IPS-18a (cell line): ENCODE data around the gene HS3ST2.
"Not testable (repeated sequence)": the region's sequence is repeated elsewhere in the genome, so short reads cannot be mapped to it uniquely, and the experiment has no call there.

Experiments used
- H3K27ac ChIP-seq: one replicate; pipeline ENCODE4 v1.5.1; 2013; ENCODE audit warnings: low read length
- H3K27me3 ChIP-seq: one replicate; pipeline ENCODE4 v1.6.1; 2013; ENCODE audit warnings: mild to moderate bottlenecking, low read length; ENCODE audit not compliant: control insufficient read depth, insufficient read depth
- H3K36me3 ChIP-seq: one replicate; pipeline ENCODE4 v1.6.1; 2013; ENCODE audit warnings: low read depth, low read length; ENCODE audit not compliant: control insufficient read depth
- H3K4me1 ChIP-seq: one replicate; pipeline ENCODE4 v1.6.1; 2013; ENCODE audit warnings: low read depth, low read length; ENCODE audit not compliant: control insufficient read depth
- H3K4me3 ChIP-seq: one replicate; pipeline ENCODE4 v1.5.1; 2013; ENCODE audit warnings: low read length
- H3K9ac ChIP-seq: one replicate; pipeline ENCODE4 v1.6.1; 2013; ENCODE audit warnings: mild to moderate bottlenecking, low read length, moderate library complexity
- H3K9me3 ChIP-seq: one replicate; pipeline ENCODE4 v1.6.1; 2013; ENCODE audit warnings: low read depth, low read length; ENCODE audit not compliant: control insufficient read depth

HS3ST2 gene

GRCh38 chr16:22938647-22939046 lies 124.7 kb downstream of the HS3ST2 start:
- Histone ChIP-seq H3K27ac (no peak overlapping the region), H3K27me3 (no peaks in the 10 kb centered on the region), H3K36me3 (no peaks in the 10 kb centered on the region), H3K9me3 (no peaks in the 10 kb centered on the region), H3K4me3 (no peak overlapping the region), H3K4me1 (peaks cover 5% of the 10 kb centered on the region), H3K9ac (no peak overlapping the region)

- H3K4me3 ChIP-seq, H3K9me3 ChIP-seq, H3K27me3 ChIP-seq, H3K4me1 ChIP-seq, H3K36me3 ChIP-seq, H3K9ac ChIP-seq, H3K27ac ChIP-seq: not testable (repeated sequence)
These were observed 125.9 kb downstream of the HS3ST2 start for GRCh38 chr16:22939744-22940363.

- Histone ChIP-seq H3K36me3 (no peaks in the 10 kb centered on the region), H3K4me1 (peaks cover 11% of the 10 kb centered on the region), H3K9me3 (no peaks in the 10 kb centered on the region), H3K4me3 (no peak overlapping the region), H3K27ac (no peak overlapping the region), H3K9ac (no peak overlapping the region), H3K27me3 (no peaks in the 10 kb centered on the region)
These were observed 128.1 kb downstream of the HS3ST2 start for GRCh38 chr16:22941970-22942501.

DNA sequence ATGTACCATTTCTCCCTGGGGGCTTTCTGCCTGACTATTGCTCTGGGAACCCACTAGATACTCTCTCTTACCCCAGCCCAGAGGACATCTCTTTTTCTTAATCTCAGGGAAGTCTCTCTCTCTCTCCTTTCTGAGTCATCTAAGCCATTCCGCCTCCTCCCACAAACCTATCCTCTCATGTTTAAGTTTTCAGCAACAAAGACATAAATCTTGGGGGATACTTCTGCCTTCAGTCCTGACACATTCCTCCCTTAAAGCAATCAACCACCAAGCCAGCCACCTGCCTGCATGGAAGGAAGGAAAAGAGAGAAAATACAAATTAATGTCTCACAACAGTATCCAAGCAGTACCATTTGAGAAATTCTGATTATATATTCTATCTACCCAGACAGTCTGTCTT lies 128.8 kb downstream of the HS3ST2 start:
- Histone ChIP-seq H3K4me3 (no peak overlapping the region), H3K27me3 (no peaks in the 10 kb centered on the region), H3K9ac (no peak overlapping the region), H3K9me3 (no peaks in the 10 kb centered on the region), H3K4me1 (peaks cover 11% of the 10 kb centered on the region), H3K36me3 (no peaks in the 10 kb centered on the region), H3K27ac (no peak overlapping the region)

- Histone ChIP-seq H3K9me3 (no peaks in the 10 kb centered on the region), H3K4me1 (peaks cover 9% of the 10 kb centered on the region), H3K36me3 (no peaks in the 10 kb centered on the region), H3K4me3 (no peak overlapping the region), H3K27me3 (peaks cover 8% of the 10 kb centered on the region), H3K9ac (no peak overlapping the region), H3K27ac (no peak overlapping the region)
These were observed 131.4 kb downstream of the HS3ST2 start for GRCh38 chr16:22945361-22945760.

GRCh38 chr16:22946433-22946832 lies 132.5 kb downstream of the HS3ST2 start:
- Histone ChIP-seq H3K4me3 (no peak overlapping the region), H3K9me3 (no peaks in the 10 kb centered on the region), H3K27ac (no peak overlapping the region), H3K9ac (no peak overlapping the region), H3K36me3 (no peaks in the 10 kb centered on the region), H3K27me3 (peaks cover 8% of the 10 kb centered on the region), H3K4me1 (peaks cover 6% of the 10 kb centered on the region)

DNA sequence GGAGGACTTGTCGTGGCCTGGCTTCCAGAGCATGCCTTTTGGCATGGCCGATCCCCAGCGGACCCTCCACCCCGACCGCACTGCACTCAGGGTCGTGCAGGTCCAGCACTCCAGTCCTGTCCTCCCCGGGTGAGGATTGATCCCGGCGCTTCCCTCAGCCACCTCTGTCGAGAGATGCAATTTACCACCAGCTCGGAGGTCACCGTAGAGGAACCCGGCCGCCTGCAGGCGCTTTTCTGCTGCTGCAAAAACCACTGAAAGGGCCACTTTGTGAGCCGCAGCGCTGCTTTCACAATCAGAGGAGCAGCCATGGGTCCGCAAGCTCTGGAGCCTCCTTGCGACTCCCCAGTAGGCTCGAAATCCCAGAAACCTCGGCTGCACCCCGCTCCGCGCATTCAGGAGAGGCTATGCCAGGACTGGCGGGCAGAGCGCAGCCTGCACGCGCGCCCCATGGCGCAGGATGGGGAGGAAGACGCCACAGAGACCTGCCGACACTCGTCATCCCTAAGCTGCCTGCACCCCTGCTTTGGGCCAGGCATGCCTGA lies 134.2 kb downstream of the HS3ST2 start:
- H3K4me3 ChIP-seq = no peak overlapping the region

DNA sequence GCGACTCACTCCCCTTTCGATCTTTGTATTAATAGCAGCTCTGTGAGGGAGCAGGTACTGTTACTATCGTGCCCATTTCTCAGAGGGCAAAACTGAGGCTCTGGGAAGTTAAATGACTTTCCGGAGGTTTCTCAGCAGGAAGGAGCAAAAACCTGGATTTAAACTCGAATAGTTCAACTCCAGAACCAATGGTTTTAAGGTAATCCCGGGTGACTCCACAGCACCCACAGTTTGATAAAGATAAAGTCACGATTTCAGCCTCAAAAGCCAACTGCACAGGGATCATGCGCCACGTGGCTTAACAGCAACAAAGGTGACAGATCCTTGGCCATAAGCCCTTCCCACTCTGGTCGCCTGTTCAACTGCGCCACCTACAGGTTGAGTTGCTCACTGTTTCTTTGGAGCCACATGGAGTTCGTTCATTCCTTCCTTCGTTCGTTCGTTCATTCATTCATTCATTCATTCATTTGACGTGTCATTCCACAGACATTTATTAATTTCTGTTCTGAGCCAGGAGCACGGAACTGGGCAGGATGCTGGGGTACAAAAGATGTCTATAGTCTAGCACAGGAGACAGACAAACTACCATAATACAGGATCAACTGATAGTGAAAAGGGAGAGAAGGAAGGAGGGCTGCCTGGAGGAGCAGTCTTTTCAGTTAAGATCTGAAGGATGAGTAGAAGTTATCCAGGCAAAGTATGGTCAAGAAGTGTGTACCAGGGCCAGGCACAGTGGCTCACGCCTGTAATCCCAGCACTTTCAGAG lies 134.8 kb downstream of the HS3ST2 start:
- Histone ChIP-seq H3K27me3 (peaks cover 8% of the 10 kb centered on the region), H3K27ac (no peak overlapping the region), H3K4me3 (no peak overlapping the region), H3K9me3 (no peaks in the 10 kb centered on the region), H3K36me3 (no peaks in the 10 kb centered on the region), H3K4me1 (peaks cover 6% of the 10 kb centered on the region), H3K9ac (no peak overlapping the region)

More for the DNA sequence above, 134.2 kb downstream of the HS3ST2 start:
- H3K36me3 ChIP-seq = no peaks in the 10 kb centered on the region
- H3K9ac ChIP-seq = no peak overlapping the region
- H3K4me1 ChIP-seq = peaks cover 6% of the 10 kb centered on the region
- no peaks in the 10 kb centered on the region for H3K9me3 ChIP-seq
- H3K27me3 ChIP-seq = peaks cover 8% of the 10 kb centered on the region
- no peak overlapping the region for H3K27ac ChIP-seq

DNA sequence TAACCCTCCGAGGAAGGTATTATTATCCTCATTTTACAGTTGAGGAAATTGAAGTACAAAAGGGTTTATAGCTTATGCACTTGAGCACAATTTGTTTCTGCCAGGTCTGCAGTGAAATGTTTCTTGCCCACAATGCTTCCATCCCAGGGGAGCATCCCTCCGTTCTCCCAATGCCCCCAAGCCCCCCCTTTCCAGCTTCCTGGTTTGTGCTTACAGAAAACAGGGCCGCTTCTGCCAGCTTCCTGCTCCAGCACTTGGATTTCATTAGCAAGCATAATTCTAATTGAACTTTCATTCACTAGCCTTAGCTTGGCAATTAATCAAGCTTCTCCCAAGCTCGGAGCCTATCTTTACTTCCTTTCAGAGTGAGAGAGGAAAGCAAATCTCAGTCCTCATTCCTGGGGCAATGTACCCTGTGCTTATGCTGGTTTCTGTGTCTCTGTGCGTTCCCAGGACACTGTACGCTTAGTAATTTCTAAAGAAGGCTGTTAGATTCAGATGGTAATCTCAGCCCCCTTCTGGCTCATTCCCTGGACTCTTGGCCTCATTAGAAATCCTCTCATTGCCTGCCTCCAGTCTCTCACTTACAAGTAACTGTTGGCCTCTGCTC lies 141.6 kb downstream of the HS3ST2 start:
- no peaks in the 10 kb centered on the region for H3K27me3 ChIP-seq
- H3K4me3 ChIP-seq = no peak overlapping the region
- no peaks in the 10 kb centered on the region for H3K4me1 ChIP-seq
- no peaks in the 10 kb centered on the region for H3K9me3 ChIP-seq
- no peak overlapping the region for H3K9ac ChIP-seq
- H3K36me3 ChIP-seq = no peaks in the 10 kb centered on the region
- H3K27ac ChIP-seq = no peak overlapping the region

GRCh38 chr16:22961206-22961605 lies 147.2 kb downstream of the HS3ST2 start:
- no peaks in the 10 kb centered on the region for H3K4me1 ChIP-seq

DNA sequence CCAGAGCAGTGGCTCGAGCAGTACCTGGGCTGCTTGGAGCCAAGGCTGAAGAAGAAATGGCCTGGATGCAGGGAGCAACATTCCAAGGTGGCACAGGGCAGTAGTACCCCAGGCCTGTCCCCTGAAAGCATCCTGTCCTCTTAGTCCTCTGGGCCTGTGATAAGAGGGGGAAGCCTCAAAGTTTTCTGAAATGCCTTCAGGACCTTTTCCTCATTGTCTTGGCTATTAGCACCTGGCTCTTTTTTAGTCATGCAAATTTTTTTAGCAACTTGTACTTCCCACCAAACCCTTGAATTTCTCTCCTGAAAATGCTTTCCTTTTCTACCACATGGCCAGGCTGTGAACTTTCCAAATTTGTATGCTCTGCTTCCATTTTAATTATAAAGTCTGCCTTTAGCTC lies 148.9 kb downstream of the HS3ST2 start:
- Histone ChIP-seq H3K36me3 (no peaks in the 10 kb centered on the region), H3K9ac (no peak overlapping the region), H3K4me1 (no peaks in the 10 kb centered on the region), H3K27me3 (no peaks in the 10 kb centered on the region), H3K9me3 (no peaks in the 10 kb centered on the region), H3K4me3 (no peak overlapping the region), H3K27ac (no peak overlapping the region)

More at GRCh38 chr16:22961206-22961605, 147.2 kb downstream of the HS3ST2 start:
- Histone ChIP-seq H3K36me3 (no peaks in the 10 kb centered on the region), H3K9me3 (no peaks in the 10 kb centered on the region), H3K4me3 (no peak overlapping the region), H3K27ac (no peak overlapping the region), H3K27me3 (no peaks in the 10 kb centered on the region), H3K9ac (no peak overlapping the region)
